HG03139 (cell line): ENCODE measurements around the gene DNM2.

ENCODE experiments used
- ATAC-seq: cut with Tn5 transposase; IDR thresholded peaks from one replicate; pipeline ENCODE4 v1.9.1; 2021; ENCODE audit not compliant: unreplicated experiment

DNM2 gene

GRCh38 chr19:10690341-10690781 is 27.5 kb upstream of the DNM2 start:
- no peak for ATAC-seq

- ATAC-seq: no peak
Measured at GRCh38 chr19:10691178-10691881, 26.5 kb upstream of the DNM2 start.

- ATAC-seq: no peak
Measured at GRCh38 chr19:10691883-10692282, 26.0 kb upstream of the DNM2 start.

GRCh38 chr19:10692673-10693264 is 25.1 kb upstream of the DNM2 start:
- no peak for ATAC-seq

DNA sequence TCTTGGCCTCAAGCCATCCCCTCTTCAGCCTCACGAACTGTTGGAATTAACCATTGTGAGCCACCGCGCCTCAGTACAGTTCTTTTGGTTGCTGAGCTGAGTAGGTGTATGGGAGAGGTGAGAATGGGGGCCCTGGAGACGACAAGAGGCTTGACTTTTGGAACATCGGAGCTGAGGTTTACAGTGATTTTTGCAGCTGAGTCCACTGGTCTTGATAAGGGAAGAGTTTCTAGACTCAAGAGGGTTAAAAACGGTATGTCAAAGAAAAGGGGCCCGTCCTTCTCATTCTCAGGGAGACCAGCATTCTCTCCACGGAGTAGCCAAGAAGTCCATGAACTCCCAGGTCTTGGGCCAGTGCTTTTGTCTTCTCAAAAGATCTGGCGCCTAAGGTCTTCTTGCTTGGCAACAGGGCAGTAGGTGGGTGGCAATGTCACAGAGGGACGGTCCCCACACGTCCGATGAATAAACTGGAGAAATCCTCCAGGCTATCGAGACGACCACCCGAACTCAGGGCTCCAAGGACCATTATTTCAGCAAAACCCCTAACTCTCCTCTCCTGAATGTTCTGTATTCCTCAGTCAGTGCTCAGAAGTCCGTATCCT is 23.1 kb upstream of the DNM2 start:
- ATAC-seq: no peak

DNA sequence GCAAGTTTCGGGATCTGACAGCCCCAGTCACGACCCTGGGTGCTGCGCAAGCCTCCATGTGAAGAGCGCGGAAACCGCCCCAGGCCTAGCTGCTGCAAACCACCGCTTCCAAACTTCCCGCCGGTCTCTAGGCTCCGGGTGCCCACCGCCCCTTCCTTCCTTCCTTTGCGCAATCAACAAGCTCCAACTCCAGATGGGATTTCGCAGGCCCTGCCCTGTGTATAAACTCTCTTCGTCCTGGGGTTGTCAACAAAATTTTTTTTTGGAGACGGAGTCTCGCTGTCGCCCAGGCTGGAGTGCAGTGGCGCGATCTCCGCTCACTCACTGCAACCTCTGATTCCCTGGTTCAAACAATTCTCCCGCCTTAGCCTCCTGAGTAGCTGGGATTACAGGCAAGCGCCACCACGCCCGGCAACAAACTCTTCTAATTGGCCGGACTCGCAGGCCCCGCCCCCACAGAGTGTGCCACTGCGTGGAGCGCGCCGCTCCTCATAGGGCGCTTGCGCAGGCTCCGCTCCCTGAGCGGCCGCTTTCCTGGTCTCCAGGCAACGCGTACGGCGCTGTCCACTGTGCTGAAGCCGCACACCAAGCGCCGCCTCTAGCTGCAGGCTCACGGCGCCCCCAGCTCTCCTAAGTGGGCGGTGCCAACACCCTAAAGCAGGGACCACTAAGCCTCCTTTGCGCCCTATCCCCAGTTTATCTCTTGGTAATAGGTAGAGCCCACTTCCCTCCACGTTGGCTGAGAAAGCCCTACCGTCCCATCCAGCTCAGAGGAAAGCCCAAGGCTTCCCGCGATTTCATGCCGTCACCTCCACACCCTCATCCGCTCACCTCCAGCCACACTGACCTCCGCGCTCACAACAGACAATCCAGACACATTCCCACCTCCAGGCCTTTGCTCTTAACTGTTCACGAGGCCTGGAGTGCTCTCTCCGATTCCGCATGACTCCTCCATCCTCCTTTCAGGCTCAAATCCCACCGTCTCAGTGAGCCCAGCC is 22.2 kb upstream of the DNM2 start:
- ATAC-seq: no peak

DNA sequence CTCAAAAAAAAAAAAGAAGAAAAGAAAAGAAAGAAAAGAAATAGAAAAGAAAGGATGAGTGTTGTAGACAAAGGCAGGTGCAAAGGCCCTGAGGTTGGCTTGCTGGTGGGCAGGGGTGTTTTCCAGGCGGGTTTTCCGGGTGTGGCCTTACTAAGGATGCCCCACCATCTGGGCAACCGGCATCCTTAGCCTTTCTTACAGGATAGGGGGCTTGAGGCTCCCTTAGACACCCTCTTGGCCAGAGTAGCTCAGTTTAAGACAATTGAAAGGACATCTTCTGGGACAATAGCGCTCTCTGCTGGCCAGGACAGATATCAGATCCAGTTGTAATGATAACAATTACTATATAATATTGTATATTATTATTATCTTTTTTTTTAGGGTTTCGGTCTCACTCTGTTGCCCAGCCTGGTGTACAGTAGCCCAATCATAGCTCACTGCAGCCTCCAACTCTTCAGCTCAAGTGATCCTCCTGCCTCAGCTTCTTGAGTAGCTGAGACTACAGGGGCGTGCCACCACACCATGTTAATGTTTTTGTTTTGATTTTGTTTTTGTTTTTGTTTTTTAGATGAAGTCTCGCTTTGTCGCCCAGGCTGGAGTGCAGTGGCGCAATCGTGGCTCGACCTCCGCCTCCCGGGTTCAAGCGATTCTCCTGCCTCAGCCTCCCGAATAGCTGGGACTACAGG is 18.1 kb upstream of the DNM2 start:
- ATAC-seq: no peak

DNA sequence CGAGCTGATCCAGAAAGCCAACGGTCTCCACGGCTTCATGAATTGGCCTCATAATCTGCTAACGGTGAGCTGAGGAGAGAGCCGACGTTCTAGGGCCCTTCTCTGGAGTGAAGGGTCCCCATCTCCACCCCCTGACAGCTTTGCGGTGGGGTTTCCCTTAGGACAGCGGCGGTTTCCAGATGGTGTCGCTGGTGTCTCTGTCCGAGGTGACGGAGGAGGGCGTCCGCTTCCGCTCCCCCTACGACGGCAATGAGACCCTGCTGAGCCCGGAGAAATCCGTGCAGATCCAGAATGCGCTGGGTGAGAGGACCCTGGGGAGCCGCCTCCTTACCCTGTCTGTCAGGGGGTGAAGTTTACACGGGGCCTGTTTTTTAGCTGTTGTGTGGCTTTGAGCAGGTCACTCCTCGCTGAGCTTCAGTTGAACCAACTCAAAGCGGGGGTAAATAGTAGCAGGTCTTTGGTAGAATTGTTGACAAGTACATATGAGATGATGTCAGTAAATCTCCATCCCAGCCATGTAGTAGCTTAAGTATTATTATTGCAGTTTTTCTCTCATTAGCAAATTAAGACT is 15.8 kb upstream of the DNM2 start:
- ATAC-seq: no peak

- no peak for ATAC-seq
Measured at GRCh38 chr19:10706990-10707389, 10.9 kb upstream of the DNM2 start.

DNA sequence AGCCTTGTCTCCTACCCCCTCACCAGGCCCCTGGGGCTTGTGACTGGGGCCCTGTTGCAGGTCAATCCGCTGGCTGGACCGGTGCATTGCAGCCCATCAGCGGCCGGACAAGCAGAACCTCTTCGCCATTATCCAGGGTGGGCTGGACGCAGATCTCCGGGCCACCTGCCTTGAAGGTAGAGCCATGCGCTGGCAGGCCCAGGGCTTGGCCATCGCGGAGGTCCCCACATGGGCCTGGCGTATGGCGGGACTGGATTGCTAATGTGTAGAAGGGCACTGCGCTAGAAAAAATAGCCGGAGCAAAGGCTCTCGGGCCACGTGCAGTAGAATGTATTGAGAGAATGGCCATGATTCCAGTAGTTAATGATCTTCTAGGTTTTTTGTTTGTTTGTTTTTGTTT is 10.4 kb upstream of the DNM2 start:
- ATAC-seq: no peak

GRCh38 chr19:10708291-10708690 is 9.6 kb upstream of the DNM2 start:
- ATAC-seq: no peak

DNA sequence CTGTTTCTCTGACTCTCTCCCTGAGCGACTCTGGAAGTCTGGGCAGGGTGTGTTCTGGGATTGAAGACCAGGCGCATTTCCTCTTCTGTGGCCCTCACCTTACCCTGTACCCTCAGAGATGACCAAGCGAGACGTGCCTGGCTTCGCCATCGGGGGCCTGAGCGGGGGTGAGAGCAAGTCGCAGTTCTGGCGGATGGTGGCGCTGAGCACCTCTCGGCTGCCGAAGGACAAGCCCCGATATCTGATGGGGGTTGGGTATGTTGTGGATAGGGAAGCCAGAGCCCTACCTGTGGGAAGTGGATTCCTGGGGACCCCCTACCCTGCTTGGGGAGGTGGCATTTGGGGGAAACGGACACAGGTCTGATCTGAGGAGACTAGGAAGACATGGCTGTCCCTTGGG is 5.8 kb upstream of the DNM2 start:
- ATAC-seq: no peak

DNA sequence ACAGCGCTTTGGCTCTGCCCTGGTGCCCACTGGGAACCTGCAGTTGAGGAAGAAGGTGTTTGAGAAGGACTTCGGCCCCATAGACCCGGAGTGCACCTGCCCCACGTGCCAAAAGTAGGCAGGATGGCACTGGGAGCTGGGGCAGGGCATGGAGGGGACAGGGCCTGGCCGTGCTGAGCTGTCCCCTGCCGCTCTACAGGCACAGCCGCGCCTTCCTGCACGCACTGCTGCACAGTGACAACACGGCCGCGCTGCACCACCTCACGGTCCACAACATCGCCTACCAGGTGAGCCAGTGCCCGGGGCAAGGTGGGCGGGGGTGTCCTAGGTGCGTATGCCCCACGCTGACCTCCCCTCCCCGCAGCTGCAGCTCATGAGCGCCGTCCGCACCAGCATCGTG is 5.1 kb upstream of the DNM2 start:
- no peak for ATAC-seq

DNA sequence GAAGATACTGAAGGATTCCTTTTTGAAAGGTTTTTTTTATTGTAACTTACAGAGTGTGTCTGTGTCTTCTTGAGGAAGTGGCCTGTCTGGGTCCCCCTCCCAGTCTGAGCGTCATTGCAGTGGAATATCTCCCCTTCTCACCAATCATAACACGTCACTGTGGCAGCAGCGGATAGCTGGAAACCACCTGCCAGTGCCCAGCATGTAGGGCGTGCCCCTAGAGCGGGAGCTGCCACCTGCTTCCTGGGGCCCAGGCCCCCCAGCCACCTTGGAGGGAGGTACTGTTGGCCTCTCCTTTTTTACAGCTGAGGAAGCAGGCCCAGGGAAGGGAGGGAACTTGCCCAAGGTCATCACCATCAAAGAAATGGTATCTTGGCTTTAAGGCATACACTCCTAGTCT is 4.6 kb upstream of the DNM2 start:
- no peak for ATAC-seq

- no peak for ATAC-seq
Measured at GRCh38 chr19:10717054-10717355, 874 bp upstream of the DNM2 start.

- peak; percentile 9 for ATAC-seq
Measured at GRCh38 chr19:10718205-10719196, 622 bp downstream of the DNM2 start.

- no peak for ATAC-seq
Measured at GRCh38 chr19:10719466-10719961, 1.6 kb downstream of the DNM2 start.

DNA sequence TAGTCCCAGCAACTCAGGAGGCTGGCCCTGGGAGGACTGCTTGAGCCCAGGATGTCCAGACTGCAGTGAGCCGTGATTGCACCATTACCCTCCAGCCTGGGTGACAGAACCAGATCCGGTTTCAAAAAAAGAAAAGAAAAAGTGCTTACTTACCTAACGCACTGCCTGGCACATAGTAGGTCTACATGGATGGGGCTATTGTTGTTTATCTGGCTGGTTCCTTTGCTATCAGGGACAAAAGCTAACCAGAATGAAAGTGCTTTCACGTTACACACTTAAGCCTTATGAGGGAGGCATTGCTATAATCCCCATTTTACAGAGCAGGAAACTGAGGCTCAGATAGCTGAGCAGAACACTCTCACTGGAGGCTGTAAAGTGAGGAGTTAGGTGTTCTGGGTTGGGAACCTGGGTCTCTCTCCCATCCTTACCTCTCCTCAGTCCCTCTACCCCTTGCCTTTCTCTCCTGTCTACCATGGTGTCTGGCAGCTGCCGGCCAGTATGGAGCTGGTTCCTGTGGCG is 2.8 kb downstream of the DNM2 start:
- no peak for ATAC-seq

- ATAC-seq: no peak
Measured at GRCh38 chr19:10723591-10723990, 5.7 kb downstream of the DNM2 start.
